NCI-H510A treated with DMSO at 0.1 percent for 48 hours (cell line): ENCODE results near the gene PCDHA11.
"Not testable (repeated sequence)": the region's sequence is repeated elsewhere in the genome, so short reads cannot be mapped to it uniquely, and the experiment has no call there.

Experiments used
- DNase-seq: peaks from one replicate; lab custom pipeline; 2025; lab: John Stamatoyannopoulos, UW

The PCDHA11 gene, protein sequence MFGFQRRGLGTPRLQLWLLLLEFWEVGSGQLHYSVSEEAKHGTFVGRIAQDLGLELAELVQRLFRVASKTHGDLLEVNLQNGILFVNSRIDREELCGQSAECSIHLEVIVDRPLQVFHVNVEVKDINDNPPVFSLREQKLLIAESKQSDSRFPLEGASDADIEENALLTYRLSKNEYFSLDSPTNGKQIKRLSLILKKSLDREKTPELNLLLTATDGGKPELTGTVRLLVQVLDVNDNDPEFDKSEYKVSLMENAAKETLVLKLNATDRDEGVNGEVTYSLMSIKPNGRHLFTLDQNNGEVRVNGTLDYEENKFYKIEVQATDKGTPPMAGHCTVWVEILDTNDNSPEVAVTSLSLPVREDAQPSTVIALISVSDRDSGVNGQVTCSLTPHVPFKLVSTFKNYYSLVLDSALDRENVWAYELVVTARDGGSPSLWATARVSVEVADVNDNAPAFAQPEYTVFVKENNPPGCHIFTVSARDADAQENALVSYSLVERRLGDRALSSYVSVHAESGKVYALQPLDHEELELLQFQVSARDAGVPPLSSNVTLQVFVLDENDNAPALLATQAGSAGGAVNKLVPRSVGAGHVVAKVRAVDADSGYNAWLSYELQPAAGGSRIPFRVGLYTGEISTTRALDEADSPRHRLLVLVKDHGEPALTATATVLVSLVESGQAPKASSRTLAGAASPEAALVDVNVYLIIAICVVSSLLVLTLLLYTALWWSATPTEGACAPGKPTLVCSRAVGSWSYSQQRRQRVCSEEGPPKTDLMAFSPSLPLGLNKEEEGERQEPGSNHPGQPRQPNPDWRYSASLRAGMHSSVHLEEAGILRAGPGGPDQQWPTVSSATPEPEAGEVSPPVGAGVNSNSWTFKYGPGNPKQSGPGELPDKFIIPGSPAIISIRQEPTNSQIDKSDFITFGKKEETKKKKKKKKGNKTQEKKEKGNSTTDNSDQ

DNA sequence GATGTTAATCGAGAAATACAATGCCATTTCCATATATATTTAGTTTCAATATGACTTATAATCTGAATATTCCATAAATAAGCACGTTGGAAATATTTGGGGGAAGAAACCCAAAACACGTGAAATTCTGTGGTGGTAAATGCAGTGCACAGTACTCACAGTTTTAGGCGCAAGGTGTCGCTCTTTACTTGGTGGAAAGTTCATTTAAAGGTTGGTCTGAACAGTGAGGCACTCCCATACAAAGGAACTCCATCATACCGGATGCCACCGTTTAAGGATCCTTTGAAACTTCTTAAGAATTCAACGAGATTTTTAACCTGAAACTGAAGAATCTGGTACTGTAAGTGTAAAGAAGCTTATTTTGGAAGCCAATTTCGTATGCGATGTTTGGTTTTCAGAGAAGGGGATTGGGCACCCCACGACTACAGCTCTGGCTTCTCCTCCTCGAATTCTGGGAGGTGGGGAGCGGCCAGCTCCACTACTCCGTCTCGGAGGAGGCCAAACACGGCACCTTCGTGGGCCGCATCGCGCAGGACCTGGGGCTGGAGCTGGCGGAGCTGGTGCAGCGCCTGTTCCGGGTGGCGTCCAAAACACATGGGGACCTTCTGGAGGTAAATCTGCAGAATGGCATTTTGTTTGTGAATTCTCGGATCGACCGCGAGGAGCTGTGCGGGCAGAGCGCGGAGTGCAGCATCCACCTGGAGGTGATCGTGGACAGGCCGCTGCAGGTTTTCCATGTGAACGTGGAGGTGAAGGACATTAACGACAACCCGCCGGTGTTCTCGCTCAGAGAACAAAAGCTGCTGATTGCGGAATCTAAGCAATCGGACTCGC is at the start of gene PCDHA11:
TSS of gene PCDHA11 (plus strand) at position 237 of the 834 bp plus-strand sequence. CDS start at position 384, 147 bp downstream.
- DNase-seq, result no peak

DNA sequence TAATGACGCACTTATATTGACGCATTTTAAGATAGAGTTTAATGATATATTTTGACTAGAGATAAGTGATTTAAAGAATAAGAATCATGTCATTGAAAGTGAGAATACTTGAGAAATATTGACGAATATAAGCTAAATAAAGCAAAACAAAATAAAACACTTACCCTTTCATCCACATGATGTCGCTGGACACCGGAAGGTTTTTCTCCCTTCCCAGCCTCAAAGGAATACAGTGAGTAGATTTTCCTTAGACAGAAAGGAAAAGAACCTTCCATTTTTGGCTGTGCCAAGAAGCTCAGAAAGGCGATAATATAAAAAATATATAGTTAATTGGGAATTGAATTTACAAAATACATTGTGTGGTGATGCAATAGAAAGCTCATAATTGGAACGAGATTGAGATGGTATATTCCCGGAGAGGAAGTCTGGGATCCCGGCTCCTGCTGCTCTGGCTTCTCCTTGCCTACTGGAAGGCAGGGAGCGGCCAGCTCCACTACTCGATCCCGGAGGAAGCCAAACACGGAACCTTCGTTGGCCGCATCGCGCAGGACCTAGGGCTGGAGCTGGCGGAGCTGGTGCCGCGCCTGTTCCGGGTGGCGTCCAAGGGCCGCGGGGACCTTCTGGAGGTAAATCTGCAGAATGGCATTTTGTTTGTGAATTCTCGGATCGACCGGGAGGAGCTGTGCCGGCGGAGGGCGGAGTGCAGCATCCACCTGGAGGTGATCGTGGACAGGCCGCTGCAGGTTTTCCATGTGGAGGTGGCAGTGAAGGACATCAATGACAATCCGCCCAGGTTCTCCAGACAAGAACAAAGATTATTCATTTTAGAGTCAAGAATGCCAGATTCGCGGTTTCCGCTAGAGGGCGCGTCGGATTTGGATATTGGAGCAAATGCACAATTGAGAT is 47.1 kb upstream of the PCDHA11 start, which contains the start of gene PCDHA5:
TSS of gene PCDHA5 (plus strand) at position 239 of the 906 bp plus-strand sequence.
- no peak for DNase-seq

DNA sequence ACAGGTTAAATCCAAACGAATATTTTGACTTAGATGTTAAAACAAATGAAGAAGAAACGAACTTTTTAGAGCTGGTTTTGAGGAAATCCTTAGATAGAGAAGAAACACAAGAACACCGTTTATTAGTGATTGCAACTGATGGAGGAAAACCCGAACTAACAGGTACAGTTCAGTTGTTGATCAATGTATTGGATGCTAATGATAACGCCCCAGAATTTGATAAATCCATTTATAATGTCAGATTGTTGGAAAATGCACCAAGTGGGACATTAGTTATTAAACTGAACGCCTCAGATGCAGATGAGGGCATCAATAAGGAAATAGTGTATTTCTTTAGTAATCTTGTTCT is 46.5 kb upstream of the PCDHA11 start:
- DNase-seq, result no peak

DNA sequence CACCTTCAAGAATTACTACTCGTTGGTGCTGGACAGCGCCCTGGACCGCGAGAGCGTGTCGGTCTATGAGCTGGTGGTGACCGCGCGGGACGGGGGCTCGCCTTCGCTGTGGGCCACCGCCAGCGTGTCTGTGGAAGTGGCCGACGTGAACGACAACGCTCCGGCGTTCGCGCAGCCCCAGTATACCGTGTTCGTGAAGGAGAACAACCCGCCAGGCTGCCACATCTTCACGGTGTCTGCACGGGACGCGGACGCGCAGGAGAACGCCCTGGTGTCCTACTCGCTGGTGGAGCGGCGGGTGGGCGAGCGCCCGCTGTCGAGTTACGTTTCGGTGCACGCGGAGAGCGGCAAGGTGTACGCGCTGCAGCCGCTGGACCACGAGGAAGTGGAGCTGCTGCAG is 45.8 kb upstream of the PCDHA11 start:
- DNase-seq, result not testable (repeated sequence)

DNA sequence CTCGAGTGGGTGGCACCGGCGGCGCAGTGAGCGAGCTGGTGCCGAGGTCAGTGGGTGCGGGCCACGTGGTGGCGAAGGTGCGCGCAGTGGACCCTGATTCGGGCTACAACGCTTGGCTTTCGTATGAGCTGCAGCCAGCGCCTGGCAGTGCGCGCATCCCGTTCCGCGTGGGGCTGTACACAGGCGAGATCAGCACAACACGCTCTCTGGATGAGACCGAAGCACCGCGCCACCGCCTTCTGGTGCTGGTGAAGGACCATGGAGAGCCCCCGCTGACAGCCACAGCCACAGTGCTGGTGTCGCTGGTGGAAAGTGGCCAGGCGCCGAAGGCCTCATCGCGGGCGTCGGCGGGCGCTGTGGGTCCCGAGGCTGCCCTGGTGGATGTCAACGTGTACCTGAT is 45.3 kb upstream of the PCDHA11 start:
- no peak for DNase-seq

DNA sequence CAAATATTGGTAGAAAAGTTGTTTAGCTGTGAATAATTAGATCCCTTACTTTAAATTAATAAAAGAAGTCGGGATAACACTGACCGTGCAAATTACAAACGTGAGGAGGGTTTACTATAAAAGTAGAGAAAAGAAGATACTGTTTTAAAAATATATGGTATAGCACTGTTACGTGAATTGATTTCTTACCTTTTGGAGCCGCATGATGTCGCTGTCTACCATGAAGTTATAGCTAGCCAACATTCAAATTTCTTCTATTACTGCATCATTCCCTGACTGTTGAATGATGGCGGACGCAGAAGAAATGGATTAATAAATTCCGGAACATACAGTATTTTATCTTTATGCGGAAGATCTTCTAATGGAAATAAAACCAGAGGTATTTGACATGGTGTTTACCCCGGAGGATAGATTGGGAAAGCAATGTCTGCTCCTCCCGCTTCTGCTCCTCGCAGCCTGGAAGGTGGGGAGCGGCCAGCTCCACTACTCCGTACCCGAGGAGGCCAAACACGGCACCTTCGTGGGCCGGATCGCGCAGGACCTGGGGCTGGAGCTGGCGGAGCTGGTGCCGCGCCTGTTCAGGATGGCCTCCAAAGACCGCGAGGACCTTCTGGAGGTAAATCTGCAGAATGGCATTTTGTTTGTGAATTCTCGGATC is 40.9 kb upstream of the PCDHA11 start, which contains the start of gene PCDHA6:
TSS of gene PCDHA6 (plus strand) at position 257 of the 658 bp plus-strand sequence. CDS start at position 389, 132 bp downstream.
- DNase-seq, result no peak

DNA sequence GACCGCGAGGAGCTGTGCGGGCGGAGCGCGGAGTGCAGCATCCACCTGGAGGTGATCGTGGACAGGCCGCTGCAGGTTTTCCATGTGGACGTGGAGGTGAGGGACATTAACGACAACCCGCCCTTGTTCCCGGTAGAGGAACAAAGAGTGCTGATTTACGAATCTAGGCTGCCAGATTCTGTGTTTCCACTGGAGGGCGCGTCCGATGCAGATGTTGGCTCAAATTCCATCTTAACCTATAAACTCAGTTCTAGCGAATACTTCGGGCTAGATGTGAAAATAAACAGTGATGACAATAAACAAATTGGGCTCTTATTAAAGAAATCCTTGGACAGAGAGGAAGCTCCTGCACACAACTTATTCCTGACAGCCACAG is 40.4 kb upstream of the PCDHA11 start:
- DNase-seq, result no peak

DNA sequence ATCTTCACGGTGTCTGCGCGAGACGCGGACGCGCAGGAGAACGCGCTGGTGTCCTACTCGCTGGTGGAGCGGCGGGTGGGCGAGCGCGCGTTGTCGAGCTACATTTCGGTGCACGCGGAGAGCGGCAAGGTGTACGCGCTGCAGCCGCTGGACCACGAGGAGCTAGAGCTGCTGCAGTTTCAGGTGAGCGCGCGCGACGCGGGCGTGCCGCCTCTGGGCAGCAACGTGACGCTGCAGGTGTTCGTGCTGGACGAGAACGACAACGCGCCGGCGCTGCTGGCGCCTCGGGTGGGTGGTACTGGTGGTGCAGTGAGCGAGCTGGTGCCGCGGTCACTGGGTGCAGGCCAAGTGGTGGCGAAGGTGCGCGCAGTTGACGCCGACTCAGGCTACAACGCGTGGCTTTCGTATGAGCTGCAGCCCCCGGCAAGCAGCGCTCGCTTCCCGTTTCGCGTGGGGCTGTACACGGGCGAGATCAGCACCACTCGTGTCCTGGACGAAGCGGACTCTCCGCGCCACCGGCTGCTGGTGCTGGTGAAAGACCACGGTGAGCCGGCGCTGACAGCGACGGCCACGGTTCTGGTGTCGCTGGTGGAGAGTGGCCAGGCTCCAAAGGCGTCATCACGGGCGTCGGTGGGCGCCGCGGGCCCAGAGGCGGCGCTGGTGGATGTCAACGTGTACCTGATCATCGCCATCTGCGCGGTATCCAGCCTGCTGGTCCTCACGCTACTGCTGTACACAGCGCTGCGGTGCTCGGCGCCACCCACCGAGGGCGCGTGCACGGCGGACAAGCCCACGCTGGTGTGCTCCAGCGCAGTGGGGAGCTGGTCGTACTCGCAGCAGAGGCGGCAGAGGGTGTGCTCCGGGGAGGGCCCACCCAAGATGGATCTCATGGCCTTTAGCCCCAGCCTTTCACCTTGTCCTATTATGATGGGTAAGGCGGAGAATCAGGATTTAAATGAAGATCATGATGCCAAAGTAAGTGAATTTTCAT is 39.0 kb upstream of the PCDHA11 start:
- not testable (repeated sequence) for DNase-seq

DNA sequence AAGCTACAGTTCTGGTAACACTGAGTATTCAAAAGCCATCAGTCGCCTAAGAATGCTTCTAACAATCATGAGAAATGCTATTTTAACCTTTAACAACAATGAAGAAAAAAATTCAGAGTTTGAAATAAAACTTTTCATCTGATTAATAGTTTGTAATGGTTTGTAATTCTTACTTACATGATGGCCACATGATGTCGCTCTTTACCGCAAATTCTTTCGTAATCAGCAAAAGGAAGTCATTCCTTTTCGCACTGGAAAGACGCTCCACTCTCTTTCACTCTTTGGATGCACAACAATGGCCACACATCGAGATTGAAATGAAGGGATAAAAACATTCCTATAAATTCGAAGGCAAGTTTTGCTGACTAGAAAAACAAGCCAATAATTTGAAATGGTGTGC is 34.8 kb upstream of the PCDHA11 start, which contains the start of gene PCDHA7:
TSS of gene PCDHA7 (plus strand) at position 277 of the 400 bp plus-strand sequence. CDS start at position 392, 115 bp downstream.
- peak; percentile 23 for DNase-seq

DNA sequence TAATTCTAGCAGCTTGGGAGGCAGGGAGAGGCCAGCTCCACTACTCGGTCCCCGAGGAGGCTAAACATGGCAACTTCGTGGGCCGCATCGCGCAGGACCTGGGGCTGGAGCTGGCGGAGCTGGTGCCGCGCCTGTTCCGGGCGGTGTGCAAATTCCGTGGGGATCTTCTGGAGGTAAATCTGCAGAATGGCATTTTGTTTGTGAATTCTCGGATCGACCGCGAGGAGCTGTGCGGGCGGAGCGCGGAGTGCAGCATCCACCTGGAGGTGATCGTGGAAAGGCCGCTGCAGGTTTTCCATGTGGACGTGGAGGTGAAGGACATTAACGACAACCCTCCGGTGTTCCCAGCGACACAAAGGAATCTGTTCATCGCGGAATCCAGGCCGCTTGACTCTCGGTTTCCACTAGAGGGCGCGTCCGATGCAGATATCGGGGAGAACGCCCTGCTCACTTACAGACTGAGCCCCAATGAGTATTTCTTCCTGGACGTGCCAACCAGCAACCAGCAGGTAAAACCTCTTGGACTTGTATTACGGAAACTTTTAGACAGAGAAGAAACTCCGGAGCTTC is 34.2 kb upstream of the PCDHA11 start:
- DNase-seq, result not testable (repeated sequence)

DNA sequence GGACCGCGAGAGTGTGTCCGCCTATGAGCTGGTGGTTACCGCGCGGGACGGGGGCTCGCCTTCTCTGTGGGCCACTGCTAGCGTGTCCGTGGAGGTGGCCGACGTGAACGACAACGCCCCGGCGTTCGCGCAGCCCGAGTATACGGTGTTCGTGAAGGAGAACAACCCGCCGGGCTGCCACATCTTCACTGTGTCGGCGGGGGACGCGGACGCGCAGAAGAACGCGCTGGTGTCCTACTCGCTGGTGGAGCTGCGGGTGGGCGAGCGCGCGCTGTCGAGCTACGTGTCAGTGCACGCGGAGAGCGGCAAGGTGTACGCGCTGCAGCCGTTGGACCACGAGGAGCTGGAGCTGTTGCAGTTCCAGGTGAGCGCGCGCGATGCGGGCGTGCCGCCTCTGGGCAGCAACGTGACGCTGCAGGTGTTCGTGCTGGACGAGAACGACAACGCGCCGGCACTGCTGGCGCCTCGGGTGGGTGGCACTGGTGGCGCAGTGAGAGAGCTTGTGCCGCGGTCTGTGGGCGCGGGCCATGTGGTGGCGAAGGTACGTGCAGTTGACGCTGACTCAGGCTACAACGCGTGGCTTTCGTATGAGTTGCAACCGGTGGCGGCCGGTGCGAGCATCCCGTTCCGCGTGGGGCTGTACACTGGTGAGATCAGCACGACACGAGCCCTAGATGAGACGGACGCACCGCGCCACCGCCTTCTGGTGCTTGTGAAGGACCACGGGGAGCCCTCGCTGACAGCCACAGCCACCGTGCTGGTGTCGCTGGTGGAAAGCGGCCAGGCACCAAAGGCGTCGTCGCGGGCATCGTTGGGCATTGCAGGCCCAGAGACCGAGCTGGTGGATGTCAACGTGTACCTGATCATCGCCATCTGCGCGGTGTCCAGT is 32.9 kb upstream of the PCDHA11 start:
- DNase-seq, result no peak

DNA sequence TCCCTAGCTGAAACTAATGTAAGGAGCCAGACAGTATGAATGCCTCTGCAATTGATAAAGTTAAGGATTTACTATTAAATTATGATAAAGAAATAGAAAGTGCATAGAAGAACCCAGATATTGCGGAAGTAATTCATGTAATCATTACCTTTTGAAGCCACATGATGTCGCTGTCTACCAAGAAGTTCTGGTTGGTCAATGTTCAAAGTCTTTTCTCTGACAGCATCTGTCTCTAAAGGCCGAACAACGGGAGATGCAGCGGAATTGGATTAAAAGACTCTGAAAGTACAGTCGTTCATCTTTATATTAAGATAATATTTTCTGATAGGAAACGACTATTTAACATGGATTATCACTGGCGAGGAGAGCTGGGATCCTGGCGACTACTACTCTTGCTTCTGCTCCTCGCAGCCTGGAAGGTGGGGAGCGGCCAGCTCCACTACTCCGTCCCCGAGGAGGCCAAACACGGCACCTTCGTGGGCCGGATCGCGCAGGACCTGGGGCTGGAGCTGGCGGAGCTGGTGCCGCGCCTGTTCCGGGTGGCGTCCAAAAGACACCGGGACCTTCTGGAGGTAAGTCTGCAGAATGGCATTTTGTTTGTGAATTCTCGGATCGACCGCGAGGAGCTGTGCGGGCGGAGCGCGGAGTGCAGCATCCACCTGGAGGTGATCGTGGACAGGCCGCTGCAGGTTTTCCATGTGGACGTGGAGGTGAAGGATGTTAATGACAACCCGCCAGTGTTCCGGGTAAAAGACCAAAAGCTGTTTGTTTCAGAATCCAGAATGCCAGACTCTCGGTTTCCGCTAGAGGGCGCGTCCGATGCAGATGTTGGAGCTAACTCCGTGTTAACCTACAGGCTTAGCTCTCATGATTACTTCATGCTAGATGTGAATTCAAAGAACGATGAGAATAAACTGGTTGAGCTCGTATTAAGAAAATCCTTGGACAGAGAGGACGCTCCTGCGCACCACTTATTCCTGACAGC is 27.5 kb upstream of the PCDHA11 start, which contains the start of gene PCDHA8:
TSS of gene PCDHA8 (plus strand) at position 210 of the 985 bp plus-strand sequence. CDS start at position 345, 135 bp downstream.
- DNase-seq, result no peak

DNA sequence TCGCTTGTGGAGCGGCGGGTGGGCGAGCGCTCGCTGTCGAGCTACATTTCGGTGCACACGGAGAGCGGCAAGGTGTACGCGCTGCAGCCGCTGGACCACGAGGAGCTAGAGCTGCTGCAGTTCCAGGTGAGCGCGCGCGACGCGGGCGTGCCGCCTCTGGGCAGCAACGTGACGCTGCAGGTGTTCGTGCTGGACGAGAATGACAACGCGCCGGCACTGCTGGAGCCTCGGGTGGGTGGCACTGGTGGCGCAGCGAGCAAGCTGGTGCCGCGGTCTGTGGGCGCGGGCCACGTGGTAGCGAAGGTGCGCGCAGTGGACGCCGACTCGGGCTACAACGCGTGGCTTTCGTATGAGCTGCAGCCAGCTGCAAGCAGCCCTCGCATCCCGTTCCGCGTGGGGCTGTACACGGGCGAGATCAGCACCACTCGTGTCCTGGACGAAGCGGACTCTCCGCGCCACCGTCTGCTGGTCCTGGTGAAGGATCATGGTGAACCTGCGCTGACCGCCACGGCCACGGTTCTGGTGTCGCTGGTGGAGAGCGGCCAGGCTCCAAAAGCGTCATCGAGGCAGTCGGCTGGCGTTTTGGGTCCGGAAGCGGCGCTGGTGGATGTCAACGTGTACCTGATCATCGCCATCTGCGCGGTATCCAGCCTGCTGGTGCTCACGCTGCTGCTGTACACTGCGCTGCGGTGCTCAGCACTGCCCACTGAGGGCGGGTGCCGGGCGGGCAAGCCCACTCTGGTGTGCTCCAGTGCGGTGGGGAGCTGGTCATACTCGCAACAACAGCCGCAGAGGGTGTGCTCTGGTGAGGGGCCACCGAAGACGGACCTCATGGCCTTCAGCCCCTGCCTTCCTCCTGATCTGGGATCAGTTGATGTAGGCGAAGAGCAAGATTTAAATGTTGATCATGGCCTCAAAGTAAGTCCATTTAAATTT is 25.7 kb upstream of the PCDHA11 start:
- no peak for DNase-seq

DNA sequence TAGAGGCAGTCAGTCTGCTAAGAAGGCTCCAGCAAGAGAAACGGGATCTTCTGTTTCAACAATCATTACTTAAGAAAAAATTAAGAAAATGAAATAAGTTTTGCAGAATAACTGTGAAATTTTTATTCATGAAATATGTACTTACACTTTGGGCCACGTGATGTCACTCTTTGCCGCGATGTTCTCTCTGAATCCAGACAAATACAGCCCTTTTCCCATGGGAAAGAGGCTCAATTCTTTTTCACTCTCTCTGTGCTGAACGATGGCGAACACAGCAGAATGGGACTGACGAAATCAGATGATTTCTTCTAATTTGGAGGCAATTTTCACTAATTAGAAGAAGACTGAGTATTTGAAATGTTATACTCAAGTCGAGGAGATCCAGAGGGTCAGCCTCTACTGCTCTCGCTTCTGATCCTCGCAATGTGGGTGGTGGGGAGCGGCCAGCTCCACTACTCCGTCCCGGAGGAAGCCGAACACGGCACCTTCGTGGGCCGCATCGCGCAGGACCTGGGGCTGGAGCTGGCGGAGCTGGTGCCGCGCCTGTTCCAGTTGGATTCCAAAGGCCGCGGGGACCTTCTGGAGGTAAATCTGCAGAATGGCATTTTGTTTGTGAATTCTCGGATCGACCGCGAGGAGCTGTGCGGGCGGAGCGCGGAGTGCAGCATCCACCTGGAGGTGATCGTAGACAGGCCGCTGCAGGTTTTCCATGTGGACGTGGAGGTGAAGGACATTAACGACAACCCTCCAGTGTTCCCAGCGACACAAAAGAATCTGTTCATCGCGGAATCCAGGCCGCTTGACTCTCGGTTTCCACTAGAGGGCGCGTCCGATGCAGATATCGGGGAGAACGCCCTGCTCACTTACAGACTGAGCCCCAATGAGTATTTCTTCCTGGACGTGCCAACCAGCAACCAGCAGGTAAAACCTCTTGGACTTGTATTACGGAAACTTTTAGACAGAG is 20.3 kb upstream of the PCDHA11 start, which contains the start of gene PCDHA9:
TSS of gene PCDHA9 (plus strand) at position 244 of the 964 bp plus-strand sequence. CDS start at position 358, 114 bp downstream.
- not testable (repeated sequence) for DNase-seq
